HG02759 (cell line): ENCODE measurements around the gene NUP133.
"Not testable (repeated sequence)": the region's sequence is repeated elsewhere in the genome, so short reads cannot be mapped to it uniquely, and the experiment has no call there.

ENCODE experiments used
- ATAC-seq: cut with Tn5 transposase; IDR thresholded peaks from one replicate; pipeline ENCODE4 v1.9.1; 2021; ENCODE audit warnings: mild to moderate bottlenecking, moderate library complexity; ENCODE audit not compliant: unreplicated experiment

NUP133 gene

DNA sequence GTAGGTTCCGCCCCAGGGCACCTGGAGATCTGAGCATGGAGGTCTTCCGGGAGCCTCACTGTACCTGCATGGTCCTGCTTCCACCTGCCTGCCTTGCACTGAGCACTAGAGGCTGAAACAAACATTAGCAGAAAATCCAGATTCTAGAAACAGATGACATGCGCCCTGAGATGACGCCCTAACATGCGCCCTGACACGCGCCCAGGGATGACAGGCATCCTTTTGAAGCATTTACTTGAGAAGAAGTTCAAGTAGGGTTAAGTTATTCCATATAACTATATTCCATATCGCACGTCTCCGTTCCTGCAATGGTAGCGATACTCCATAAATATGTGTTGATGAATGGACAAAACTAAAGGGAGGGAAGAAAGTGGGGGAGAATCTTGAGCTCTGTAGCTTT lies 87.9 kb downstream of the NUP133 start:
- no peak for ATAC-seq

DNA sequence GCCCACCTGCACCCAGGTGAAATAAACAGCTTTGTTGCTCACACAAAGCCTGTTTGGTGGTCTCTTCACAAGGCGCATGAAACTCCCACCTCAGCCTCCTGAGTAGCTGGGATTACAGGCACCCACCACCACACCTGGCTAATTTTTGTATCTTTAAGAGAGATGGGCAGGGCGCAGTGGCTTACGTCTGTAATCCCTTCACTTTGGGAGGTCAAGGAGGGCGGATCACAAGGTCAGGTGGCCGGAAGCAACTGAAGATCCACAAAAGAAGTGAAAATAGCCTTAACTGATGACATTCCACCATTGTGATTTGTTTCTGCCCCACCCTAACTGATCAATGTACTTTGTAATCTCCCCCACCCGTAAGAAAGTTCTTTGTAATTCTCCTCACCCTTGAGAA lies 89.6 kb downstream of the NUP133 start:
- ATAC-seq: not testable (repeated sequence)

DNA sequence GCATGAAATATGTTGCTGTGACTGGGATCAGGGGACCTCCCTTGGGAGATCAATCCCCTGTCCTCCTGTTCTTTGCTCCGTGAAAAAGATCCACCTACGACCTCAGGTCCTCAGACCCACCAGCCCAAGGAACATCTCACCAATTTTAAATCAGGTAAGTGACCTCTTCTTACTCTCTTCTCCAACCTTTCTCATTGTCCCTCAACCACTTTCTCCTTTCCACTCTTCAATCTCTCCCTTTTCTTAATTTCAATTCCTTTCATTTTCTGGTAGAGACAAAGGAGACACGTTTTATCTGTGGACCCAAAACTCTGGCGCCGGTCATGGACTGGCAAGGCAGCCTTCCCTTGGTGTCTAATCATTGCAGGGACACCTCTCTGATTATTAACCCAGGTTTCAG lies 95.3 kb downstream of the NUP133 start:
- not testable (repeated sequence) for ATAC-seq

DNA sequence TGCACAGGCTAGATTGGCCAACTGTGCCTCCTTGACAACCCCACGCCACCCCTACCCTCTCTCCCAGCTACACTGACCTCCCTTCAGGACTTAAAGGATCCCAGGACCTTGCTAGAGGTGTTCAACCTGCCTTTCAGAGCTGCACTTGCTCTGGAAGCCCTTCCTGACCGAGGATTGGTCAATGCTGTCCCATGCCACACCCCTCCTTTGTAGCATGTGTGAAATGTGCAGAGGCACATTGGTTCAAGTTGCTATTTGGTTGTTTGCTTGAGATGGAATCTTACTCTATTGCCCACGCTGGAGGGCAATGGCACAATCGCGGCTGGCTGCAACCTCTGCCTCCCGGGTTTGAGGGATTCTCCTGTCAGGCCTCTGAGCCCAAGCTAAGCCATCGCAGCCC lies 96.1 kb downstream of the NUP133 start:
- no peak for ATAC-seq

DNA sequence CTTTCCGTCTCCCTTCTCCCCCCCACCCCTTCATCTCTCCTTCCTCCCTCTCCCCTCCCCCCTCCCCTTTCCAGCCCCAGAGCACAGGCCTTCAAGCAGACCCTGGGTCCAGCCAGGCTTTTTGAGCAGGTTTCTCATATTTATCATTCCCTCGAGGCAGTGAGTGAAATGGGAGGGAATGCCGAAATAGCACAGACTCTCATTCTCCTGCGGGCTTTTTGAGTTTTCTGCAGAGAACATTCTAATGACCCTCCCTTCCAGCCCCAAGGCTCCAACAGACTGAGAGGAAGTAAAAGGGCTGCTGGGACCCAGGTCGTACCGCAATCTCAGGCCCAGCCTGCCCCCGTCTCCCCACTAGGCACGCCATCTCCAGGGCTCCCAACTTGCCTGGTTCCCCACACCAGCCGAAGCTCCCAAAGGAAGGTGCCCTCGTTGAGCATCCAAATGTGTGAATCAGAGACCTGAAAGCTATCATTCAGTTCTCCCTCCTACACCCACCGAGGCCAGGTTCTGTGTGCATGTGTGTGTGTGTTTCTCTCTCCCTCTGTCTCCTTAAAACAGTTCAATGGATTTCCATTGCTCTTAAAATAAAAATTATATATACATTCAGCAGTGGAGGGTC lies 96.6 kb downstream of the NUP133 start:
- ATAC-seq: no peak

DNA sequence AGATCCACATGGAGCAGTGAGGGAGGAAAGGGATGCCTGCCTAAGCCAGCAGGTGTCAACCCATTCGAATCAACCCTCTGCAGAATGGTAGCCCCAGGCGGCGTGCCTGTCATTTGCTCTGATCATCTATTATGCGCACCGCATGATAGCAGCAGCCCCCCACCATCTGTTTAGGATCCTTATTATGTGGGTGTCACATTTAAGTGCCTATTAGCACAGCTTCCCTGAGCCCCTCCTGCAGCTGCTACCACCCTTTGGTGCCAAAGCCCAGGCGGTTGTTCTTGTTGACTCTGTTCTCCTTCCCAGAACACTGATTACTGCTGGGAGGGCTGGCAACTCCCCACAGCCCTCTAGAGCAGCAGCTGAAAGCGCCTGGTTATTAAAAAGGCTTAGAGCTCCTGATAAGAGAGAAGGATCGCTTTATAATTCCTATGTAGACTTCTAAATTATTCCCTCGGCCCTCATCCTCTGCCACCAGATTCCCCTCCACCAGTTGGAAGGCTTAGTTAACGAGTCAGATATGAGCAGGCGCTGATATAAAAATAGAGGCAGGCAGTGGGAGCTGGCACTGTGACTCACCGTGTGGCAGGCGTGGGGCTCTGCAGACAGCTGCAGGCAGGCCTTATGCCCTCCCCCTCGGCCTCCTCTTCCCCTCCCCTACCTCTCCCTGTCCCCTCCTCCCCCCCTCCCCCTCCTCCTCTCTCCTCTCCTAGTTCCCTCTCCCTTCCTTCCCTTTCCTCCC lies 97.3 kb downstream of the NUP133 start:
- no peak for ATAC-seq

DNA sequence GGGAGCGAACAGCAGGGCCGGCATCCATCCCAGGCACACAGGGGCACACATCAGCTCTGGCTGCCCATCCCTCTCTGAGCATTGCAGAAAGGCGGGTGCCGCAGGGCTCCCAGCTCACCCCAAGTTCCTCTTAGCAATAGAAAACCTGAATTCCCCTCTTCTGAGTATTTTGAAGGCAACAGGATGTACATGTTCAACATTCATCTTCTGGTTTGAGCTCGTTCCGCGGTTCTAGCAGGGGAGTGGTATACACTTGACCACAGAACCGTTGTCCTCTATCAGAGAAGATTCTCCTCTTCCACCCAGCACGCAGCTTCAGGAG lies 97.8 kb downstream of the NUP133 start:
- no peak for ATAC-seq

DNA sequence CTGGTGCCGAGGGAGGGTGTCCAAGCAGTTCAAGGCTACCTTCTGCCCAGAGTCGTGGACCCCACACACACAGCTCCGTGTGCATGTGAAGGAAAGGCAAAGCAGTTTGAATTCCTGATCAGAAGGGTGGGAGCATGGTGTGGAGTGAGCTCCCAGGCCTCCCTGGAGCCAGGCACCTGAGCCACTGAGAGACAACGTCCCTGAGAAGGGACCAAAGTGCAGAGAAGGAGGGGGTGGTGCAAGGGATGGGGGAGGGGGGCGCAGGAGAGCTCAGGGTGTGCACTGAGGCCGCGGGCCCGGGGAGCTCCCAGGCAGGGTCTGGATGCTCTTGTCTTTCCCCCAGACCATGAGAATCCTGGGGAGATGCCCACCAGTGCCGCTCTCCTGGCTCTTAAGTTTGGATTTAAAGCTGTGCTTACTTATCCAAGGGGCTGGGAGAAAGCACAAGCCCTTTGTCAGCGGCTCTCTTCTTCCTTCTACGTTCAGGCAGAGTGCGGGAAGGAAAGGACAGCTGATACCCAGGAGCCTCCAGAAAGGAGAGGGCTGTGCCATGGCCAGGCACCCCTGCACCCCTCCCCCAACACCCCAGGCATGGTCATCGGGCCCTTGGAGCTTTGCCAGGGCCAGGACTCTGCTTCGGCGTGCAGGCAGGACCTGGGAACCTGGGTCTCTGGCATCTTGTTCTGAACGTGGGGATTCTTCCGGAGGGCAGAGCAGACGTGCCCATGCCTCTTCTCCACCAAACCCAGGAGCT lies 98.3 kb downstream of the NUP133 start:
- ATAC-seq: no peak

DNA sequence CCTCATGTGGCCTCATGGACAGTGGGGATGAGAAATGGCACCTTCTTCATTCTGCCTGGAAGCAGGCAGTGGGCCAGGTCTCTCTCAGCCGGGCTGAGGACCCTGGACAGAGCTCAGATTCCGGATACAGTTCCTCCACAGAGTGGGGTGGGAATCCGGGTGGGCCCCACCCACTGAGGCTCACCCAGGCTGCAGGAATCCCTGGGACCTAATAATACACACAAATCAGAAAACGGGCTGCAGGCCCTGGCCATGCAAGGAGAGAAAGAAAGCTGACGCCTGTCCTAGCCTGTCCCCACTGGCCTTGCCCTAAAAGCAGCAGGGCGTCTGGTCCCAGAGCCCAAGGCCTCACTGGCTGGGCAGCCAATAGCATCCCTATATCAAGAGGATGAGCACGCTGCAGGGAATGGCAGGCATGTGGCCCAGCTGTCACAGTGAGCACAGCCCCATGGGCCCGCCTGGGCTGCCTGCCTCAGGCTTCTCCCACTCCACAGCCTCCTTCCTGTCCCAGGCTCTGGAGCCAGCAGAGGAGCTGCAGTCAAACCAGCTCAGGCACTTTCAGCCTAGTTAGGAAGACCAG lies 99.6 kb downstream of the NUP133 start:
- no peak for ATAC-seq

DNA sequence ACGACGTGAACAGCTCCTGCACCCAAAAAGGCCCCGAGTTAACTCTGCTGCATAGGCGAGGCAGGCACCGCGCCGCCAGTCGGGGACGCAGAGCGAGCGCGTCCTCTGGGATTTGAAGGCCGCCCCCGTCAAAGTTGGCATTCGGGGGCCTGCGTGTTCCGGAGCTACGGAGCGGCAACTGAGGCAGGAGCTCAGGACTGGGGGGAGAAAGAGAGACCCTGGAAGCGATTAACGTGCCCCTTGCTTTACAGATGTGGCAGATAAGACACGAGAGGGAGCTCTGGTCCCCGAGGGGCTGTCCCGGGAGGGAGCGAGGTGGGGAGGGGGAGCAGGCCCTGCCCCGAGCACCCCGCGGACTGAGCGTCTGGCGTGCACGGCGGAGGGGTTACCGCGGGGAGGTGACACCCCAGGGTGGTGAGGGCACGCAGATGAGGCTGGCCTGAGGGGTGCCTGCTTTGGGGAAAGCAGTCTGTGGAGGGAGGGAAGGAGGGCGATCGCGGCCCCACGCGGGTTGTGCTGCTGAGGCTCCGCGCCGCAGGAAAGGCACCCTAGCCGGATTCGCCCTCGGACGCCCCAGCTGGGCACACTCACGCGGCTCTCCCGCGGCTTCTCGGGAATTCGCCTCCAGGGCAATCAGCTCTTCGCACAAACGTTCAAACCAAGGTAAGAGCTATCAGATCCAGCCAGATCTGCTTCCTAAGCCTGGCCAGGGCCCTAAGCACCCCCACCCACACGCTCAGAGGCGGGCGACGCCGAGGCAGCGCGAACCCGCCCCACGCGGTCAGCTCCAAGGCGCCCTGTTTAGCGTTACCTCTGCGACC lies 100.7 kb downstream of the NUP133 start:
- no peak for ATAC-seq

DNA sequence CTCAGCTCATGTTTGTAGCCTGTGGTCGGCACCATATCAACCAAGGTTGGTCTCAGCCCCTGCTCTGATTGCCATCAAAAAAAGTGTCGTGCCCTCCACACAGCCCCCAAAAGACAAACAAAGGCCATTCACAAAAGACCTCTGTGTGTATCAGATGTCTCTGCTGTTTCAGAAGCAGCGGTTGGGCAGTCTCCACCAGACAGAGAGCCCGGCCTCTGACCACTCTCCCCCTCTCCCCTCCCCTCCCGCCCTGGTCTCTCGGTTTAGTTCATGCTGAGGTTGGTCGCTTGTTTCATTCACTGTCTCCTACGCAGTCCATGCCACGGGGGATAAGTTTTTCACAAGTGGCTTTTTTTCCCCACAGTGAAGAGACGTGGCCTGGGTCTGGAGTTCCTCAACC lies 101.3 kb downstream of the NUP133 start:
- no peak for ATAC-seq

DNA sequence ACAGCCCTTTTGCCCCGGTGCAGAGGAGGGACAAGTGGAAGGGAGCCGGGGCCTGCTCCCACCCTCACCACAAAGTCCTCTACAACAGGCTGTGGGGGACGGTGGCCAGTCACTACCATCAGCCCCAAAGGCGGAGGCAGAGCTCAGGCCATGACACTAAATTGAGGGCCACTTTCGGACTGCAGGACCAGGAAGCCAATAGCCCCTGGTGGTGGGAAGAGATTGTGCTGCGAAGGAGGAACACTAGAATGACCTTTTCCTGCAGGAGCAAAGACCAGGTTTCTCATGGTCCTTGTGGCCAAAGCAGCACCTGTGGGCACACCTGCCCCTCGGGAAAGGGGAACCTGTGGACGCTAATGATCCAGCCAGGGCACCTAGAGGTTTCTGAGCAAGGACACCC lies 104.6 kb downstream of the NUP133 start:
- ATAC-seq: no peak

DNA sequence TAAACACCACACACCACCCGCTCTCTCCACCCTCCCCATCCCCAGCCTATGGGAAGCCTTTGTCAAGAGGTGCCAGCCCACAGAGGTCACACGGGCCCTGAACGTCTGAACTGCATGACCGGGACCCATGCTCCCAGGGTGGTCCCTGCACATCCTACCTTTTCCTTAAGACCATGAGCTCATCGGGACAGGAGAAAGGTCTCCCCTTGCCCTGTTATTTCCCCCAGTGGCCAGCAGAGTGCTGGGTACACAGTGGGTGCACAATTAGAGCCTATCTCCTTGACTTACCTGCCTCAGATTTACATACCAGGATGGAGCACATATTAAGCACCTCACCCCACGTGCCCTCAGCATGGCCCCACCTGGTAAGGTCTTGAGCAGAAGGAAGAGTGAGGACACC lies 105.1 kb downstream of the NUP133 start:
- ATAC-seq: no peak

DNA sequence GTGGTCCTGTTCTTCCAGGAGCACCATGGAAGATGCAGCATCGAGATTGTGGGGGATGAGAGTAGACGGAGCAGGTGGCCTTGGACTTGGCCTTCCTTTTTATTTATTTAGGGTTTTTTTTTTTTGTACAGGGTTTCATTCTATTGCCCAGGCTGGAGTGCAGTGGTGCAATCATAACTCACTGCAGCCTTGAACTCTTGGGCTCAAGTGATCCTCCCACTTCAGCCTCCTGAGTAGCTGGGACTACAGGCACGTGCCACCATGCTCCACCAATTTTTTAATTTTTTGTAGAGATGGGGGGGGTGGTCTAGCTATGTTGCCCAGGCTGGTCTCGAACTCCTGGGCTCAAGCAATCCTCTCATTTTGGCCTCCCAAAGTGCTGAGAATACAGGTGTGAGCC lies 105.8 kb downstream of the NUP133 start:
- ATAC-seq: not testable (repeated sequence)

DNA sequence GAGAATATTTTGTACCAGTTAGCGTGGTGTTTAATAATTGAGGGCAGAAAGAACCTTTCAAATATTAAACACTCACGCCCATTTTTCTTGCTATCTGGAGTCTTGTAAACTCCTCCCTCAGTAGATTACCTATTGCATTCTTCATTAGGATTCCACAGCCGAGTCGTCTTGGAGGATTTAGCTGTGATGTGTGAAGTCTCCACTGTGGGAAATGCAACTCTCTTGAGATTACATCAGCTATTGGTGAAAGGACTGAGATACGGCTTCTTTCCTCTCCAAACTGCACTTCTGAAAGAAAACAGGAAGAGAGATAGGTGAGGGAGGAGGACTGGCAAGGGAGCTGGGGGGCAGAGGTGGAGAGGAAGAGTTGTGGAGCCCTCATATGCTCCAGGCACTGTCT lies 110.4 kb downstream of the NUP133 start:
- ATAC-seq: no peak

DNA sequence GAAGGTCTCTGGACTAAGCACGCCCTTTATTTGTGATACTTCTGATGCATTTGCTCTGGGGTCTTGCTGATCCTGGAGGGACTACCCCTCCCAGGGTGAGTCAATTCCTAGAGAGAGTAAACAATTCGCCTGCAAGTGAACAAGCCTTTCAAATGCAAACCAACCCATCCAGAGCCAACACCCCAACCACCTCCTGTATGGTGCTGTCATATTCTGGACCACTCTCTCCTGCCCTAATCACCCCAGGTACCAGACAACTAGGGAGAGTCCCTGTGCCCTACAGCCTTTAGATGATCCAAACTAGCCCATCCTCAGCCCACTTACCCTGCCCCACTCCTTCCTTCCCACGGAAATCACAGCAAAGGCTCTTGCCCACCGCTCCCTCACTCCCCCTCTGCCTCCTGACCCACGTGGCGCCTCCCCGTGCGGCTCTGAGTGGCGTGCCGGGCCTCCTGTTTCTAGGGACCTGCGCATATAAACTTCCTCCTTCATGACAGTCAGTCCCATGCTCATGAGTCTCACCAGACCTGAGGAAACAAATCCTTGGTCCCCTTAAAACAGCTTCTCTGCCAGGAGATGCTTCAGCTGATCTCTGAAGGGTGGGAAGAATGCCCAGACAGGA lies 111.4 kb downstream of the NUP133 start:
- no peak for ATAC-seq

DNA sequence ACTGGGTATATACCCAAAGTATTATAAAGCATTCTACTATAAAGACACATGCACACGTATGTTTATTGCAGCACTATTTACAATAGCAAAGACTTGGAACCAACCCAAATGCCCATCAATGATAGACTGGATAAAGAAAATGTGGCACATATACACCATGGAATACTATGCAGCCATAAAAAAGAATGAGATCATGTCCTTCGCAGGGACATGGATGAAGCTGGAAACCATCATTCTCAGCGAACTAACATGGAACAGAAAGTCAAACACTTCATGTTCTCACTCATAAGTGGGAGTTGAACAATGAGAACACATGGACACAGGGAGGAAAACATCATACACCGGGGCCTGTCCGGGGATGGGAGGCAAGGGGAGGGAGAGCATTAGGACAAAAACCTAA lies 113.6 kb downstream of the NUP133 start:
- not testable (repeated sequence) for ATAC-seq

DNA sequence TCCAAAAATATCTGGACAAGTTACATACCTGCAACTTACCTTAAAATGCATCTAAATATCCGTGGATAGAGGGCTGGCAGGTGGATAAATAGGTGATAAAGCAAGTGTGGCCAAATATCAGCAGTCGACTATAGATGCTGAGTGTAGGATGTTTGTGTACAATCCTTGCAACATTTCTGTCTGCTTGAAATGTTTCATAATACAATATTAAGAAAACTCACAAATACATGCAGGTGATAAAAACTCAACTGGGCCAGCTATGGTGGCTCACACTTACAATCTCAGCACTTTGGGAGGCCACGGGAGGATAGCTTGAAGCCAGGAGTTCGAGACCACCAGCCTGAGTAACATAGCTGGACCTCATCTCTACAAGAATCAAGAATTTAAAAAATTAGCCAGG lies 115.2 kb downstream of the NUP133 start:
- no peak for ATAC-seq
